ENCODE data around the gene TNFSF8. TPM values are rescaled to one million over a fixed set of nuclear protein-coding genes. Genes with fewer than 3 reads are reported as not detected.

The TNFSF8 gene
- total RNA-seq, 1 donor from 2014 or later, result 1.0 TPM

Other genes starting within 250 kb of the TNFSF8 start
- not detected in 2 replicates for gene TEX48, start 248.4 kb downstream of the TNFSF8 start, total RNA-seq
- gene TNFSF15, start 124.6 kb downstream of the TNFSF8 start, total RNA-seq, result 0.10 and 0.22 TPM in 2 replicates
- gene TNC, start 187.6 kb upstream of the TNFSF8 start, total RNA-seq, result not detected in 2 replicates

Data from activated B cell treated with CpG ODN at 0.5 μM for 24 hours (primary cell).